NCI-H510A treated with DMSO at 0.1 percent for 48 hours (cell line): ENCODE measurements around the gene C1QL4.
A peak's percentile ranks its signal among the peaks of the same experiment; 100 is the strongest.
"Not testable (repeated sequence)": the region's sequence is repeated elsewhere in the genome, so short reads cannot be mapped to it uniquely, and the experiment has no call there.

ENCODE experiments used
- DNase-seq: peaks from one replicate; lab custom pipeline; 2025; lab: John Stamatoyannopoulos, UW

Gene C1QL4

DNA sequence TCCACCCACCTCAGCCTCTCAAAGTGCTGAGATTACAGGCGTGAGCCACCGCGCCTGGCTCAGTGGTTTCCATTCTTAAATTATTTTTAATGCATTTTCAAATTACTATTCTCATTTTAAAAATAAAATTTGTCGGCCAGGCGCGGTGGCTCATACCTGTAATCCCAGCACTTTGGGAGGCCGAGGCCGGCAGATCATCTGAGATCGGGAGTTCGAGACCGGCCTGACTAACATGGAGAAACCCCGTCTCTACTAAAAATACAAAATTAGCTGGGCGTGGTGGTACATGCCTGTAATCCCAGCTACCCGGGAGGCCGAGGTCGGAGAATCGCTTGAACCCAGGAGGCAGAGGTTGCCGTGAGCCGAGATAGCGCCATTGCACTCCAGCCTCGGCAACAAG, 3.2 kb downstream of the C1QL4 start:
- not testable (repeated sequence) for DNase-seq

DNA sequence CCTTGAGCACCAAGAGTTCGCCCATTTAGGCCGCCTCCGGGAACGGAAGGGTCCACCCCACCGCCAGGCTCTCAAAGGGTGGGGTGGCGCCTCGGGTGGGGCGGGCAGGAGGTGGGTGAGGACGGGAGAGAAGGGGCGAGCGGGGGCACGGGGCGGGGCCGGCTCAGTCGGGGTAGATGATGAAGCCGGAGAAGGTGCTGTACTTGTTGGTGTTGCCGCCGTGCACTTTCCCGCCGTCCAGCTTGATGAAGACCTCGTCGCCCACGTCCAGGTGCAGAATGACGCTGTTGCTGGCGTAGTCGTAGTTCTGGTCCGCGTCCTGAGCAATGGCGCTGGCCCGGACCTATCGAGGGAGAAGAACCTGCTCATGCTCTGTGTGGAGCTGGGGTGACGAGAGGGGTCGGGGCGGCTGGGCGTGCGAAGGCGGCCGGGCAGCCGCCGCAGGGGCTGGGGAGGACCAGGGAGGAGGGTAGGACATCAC, 4.1 kb downstream of the C1QL4 start:
- DNase-seq, result peak; percentile 34

DNA sequence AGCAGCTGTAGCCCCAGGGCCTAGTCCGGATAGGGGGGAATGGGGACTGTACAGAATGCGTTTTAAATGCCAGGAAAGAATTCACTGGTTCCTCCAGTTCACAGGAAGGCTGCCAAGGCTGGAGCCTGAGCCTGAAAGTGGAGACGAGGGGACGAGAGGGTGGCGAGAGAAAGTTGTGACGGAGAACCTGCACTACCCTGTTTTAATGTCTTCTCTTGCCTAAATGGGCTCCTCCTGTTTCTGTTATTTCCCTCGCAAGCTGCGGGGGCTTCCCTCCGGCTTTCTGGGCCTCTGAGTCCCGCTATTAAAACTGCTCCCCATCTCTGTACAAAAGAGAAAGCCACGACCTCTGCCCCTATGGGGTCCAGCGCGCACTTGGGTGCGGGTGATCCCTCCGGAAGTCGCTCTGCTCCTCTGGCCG, 4.5 kb downstream of the C1QL4 start:
- no peak for DNase-seq

- peak; percentile 41 for DNase-seq
Observed at GRCh38 chr12:49331380-49332222, 5.4 kb downstream of the C1QL4 start.

DNA sequence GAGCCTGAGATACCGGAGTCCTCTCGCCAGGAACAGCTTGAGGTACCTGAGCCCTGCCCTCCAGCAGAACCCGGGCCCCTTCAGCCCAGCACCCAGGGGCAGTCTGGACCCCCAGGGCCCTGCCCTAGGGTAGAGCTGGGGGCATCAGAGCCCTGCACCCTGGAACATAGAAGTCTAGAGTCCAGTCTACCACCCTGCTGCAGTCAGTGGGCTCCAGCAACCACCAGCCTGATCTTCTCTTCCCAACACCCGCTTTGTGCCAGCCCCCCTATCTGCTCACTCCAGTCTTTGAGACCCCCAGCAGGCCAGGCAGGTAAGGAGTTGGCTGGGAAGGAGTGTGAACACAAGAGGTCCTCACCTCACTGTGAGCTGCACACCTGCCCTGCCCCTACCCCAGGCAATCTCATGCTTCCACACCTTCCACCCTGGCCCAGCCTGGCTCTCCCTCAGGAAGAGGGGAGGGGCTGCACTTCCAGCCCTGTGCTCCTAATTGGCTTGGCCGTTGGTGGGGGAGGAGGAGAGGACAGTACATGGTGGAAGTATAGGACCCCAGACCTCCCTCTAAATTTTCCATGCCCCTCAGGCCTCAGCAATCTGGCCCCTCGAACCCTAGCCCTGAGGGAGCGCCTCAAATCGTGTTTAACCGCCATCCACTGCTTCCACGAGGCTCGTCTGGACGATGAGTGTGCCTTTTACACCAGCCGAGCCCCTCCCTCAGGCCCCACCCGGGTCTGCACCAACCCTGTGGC, 6.2 kb downstream of the C1QL4 start:
- DNase-seq, result no peak

DNA sequence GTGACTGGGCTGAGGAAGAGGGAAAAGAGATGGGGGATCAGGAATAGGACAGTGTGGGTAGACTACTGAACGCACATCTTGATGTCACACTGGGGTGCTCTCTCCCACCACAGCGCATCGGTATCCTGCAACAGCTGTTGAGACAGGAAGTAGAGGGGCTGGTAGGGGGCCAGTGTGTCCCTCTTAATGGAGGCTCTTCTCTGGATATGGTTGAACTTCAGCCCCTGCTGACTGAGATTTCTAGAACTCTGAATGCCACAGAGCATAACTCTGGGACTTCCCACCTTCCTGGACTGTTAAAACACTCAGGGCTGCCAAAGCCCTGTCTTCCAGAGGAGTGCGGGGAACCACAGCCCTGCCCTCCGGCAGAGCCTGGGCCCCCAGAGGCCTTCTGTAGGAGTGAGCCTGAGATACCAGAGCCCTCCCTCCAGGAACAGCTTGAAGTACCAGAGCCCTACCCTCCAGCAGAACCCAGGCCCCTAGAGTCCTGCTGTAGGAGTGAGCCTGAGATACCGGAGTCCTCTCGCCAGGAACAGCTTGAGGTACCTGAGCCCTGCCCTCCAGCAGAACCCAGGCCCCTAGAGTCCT, 6.9 kb downstream of the C1QL4 start:
- DNase-seq, result no peak

- no peak for DNase-seq
Observed at GRCh38 chr12:49328816-49329215, 8.2 kb downstream of the C1QL4 start.

GRCh38 chr12:49327887-49328286, 9.1 kb downstream of the C1QL4 start:
- DNase-seq, result no peak

DNA sequence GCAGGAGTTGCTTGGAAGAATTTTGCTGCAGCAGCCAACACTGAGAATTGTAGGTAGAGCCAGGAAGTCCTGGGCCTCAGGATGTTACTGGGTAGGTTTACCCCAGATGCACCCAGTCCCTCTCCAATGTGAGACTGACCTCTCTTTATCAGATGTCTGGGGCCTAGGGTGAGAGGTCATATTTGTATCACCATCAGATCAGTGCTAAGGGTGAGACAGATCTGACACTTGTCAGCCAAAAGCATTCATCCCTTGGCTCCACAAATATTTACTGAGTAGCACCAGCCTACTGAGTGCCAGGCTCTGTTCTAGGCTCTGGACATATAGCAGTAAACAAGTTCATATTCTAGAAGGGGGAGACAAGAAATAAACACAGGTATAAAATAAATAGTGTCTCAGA, 9.6 kb downstream of the C1QL4 start:
- no peak for DNase-seq

- DNase-seq, result no peak
Observed at GRCh38 chr12:49325606-49326005, 11.4 kb downstream of the C1QL4 start.

DNA sequence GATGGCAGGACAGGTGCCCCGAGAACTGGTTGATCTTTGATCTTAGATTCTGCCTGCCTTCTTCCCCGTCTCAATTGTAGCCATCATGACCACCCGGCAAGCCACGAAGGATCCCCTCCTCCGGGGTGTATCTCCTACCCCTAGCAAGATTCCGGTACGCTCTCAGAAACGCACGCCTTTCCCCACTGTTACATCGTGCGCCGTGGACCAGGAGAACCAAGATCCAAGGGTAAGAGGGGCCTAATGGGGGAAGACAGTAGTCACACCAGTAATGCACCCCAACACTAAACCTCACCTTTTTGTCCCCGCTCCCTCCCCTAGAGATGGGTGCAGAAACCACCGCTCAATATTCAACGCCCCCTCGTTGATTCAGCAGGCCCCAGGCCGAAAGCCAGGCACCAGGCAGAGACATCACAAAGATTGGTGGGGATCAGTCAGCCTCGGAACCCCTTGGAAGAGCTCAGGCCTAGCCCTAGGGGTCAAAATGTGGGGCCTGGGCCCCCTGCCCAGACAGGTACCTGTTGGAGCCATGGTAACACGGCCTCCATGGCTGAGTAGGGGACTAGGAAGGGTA, 13.4 kb downstream of the C1QL4 start:
- no peak for DNase-seq

DNA sequence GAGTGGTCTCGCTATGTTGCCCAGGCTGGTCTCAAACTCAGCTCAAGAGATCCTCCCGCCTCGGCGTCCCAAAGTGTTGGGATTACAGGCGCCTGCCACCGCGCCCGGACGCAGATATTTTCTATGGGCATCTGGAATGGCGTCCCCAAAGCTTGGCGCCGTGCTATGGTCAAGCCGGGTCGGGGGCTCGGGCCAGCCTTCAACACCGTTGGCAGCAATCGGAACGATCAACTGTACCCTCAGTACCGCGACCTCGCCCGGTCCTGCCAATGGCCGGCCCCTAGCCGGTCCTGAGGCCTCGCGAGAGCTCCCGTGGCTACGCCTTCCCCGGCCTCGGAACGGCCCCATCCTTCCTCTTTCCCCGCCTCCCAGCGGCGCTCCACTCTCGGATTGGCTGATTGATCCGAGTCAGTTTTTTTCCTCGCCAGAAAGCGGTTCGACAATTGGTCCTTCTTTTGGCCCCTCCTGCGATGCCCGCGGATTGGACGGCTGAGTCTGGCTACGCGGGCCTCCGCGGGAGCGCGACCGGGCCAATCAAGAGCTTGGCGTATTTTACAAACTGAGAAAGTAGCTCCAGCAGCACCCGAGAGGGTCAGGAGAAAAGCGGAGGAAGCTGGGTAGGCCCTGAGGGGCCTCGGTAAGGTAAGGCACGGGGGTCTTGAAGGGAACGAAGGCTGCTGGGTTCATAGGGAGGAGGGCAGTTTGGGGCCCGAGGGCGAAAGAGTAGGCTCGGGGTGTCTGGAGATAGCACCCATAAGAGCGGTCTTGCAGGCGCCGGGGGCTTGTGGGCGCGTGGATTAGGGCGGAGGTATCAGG, 14.1 kb downstream of the C1QL4 start, which contains the start of gene TROAP:
TSS of gene TROAP (plus strand) at position 548 of the 816 bp plus-strand sequence. CDS start 354 bp downstream, outside the sequence.
- DNase-seq, result peak; percentile 97

DNA sequence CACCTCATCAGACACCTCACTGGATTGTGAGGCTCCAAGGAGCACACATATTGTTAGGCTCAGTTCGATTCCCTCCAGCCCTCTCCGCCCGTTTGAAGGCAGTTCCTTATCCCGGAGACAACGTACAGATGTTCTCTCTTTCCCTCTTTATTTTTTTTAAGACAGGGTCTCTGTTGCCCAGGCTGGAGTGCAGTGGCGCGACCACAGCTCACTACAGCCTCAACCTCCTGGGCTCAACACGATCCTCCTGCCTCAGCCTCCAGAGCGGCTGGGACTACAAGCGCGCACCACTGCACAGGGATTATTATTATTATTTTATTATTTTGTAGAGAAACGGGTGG, 14.7 kb downstream of the C1QL4 start:
- DNase-seq, result no peak

DNA sequence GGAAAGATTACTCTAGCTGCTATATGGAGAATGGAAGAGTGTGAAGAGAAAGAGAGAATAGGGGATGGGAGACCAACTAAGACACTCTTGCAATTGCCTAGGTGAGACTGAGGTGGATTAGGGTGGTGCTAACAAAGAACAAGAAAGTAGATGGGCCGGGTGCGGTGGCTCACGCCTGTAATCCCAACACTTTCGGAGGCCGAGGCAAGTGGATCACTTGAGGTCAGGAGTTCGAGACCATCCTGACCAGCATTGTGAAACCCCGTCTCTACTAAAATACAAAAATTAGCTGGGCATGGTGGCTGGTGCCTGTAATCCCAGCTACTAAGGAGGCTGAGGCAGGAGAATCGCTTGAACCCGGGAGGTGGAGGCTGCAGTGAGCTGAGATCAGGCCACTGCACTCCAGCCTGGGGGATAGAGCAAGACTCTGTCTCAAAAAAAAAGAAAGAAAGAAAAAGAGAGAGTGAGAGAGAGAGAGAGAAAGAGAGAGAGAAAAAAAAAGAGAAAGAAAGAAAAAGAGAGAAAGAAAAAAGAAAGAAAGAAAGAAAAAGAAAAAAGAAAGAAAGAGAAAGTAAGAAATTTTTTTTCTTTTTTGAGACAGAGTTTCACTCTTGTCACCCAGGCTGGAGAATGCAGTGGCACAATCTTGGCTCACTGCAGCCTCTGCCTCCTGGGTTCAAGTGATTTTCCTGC, 16.4 kb downstream of the C1QL4 start:
- not testable (repeated sequence) for DNase-seq

DNA sequence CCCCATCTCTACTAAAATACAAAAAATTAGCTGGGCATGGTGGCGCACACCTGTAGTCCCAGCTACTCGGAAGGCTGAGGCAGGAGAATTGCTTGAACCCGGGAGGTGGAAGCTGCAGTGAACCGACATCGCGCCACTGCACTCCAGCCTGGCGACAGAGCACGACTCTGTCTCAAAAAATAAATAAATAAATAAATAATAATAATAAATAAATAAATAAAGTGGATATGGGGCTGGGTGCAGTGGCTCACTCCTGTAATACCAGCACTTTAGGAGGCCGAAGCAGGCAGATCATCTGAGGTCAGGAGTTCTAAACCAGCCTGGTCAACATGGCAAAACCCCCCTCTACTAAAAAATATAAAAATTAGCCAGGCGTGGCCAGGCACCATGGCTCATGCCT, 19.9 kb downstream of the C1QL4 start:
- not testable (repeated sequence) for DNase-seq

DNA sequence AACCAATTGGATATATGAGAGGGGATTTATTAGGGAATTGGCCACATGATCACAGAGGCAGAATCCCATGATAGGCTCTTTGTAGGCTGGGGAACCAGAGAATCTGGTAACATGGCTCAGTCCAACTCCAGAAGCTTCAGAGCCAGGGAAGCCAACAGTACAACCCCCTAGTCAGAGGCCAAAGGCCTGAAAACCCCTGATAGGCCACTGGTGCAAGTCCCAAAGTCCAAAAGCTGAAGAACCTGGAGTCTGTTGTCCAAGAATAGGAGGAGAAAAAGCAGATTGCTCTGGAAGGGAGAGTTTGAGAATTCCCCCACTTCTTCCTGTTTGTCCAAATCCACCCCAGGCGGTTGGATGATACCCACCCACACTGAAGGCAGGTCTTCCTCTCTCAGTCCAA, 22.2 kb downstream of the C1QL4 start:
- no peak for DNase-seq

- not testable (repeated sequence) for DNase-seq
Observed at GRCh38 chr12:49310451-49311000, 26.5 kb downstream of the C1QL4 start.

GRCh38 chr12:49309386-49309785, 27.6 kb downstream of the C1QL4 start:
- DNase-seq, result no peak

DNA sequence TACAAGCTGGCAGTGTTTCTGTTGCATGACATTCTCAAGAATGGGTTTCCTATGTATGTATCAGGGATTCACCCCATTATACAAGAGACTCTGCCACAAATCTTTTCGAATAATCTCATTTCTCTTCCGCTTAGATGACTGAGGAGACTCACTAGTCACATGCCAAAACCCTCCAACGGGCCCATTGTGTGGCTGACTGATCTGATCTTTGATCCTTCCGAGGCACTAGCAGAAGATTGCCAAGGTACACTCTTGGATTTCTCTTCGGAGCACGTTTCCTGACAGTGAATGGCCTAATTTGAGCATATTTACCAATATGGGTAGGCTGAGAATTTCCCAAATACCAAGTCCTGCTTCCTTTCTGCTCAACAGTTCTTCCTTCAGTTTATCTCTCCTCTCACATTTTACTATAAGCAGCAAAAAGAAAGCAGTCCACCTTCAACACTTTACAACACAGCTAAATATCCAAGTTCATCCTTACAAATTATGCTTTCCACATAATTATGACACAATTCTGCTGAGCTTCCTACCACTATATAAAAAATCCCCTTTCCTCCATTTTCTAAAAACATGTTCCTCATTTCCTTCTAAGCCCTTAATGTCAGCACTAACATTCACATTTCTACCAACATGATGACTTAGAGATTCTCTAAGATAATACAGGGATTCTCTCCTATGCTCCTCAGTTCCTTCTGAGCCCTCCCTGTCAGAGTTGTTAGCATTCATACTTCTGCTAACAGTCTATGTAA, 31.1 kb downstream of the C1QL4 start:
- no peak for DNase-seq

DNA sequence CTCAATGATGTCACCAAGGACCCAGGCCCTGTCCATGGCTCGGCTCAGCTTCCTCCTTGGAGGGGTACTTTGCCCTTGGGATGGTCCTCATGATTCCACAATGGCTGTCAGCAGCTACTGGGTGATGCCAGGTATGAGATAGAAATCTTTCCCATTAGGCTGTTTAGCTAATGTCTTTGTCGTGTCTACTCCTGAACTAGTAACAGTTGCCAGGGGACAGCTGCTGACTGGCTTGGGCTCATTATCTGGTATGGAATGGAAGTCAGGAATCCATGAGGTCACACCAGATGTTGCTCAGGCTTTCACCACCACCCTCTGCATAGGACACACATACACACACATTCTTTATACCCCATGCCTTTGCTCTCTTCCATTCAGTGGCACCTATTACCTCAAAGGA, 32.8 kb downstream of the C1QL4 start:
- no peak for DNase-seq
